ENCODE data around the gene TAL1.
"Not testable (repeated sequence)": the region's sequence is repeated elsewhere in the genome, so short reads cannot be mapped to it uniquely, and the experiment has no call there.

TAL1 gene

DNA sequence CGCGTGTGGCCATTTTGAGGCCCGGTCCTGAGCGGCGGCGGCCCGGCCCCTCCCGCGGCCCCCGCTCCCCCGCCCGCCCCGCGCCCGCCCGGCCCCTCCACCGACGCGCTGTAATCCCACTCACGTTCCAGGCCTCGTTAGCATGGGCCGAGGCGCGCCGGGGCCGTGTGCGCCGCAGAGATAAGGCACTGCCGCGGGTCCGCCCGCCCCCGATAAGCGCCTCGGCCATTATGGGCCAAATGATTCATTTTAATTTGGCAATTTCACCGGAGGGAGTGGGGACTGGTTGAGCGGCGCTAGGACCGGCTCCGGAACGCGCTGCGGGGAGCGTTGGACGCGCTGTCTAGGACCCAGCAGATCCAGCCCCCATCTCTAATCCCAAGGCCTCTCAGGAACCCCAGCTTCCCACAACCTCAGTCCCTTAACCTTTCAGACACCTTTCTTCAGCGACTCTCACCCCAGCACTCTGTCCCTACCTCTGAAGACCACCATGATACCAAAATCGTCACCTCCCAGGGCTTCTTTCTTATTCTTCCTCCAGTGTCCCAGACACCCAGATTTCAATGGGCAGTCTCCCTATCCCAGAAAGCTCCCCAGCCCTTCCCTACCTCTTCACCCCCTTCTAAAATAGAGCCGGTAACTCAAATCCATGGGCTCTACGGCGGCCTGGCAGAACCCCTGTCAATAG, at the start of gene TAL1:
TSS of gene TAL1 (minus strand) at position 39 of the 688 bp plus-strand sequence. CDS start 6,337 bp downstream, outside the sequence.
- no peak for DNase-seq (ENCODE audit: low read depth)

GRCh38 chr1:47280142-47280541, 48.1 kb upstream of the TAL1 start:
- no peak for DNase-seq (ENCODE audit: low read depth)

GRCh38 chr1:47276850-47277249, 44.8 kb upstream of the TAL1 start:
- no peak for DNase-seq (ENCODE audit: low read depth)

GRCh38 chr1:47275811-47276210, 43.8 kb upstream of the TAL1 start:
- DNase-seq (ENCODE audit: low read depth), result not testable (repeated sequence)

- DNase-seq (ENCODE audit: low read depth), result not testable (repeated sequence)
Observed at GRCh38 chr1:47265529-47265928, 33.5 kb upstream of the TAL1 start.

DNA sequence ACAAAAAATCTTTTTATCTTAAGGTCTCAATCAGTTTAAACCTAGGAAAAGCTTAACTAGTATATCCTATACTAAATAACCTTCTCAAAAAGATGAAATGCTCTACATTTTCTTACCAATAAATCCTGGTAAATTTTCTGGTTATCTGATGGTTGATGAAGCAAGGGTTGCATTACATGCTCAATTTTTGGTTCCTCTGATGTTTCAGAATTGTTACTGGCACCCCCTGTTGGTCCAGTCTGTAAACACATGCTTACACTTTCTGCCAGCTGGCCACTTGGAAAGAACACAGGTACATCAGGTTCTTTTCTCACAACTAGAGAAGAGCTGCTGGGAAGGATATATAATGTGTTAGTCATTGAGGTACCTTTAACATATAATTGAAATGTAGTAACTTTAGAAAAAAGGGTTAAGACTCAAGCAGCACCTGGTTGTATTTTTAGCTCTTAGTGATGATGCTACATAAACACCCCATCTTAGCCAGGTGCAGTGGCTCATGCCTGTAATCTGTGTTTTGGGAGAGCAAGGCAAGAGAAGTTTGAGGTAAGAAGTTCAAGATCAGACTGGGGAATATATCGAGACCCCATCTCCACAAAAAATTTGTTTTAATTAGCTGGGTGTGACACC, 30.9 kb upstream of the TAL1 start:
- DNase-seq (ENCODE audit: low read depth), result no peak

- DNase-seq (ENCODE audit: low read depth), result no peak
Observed at GRCh38 chr1:47257224-47257623, 25.2 kb upstream of the TAL1 start.

DNA sequence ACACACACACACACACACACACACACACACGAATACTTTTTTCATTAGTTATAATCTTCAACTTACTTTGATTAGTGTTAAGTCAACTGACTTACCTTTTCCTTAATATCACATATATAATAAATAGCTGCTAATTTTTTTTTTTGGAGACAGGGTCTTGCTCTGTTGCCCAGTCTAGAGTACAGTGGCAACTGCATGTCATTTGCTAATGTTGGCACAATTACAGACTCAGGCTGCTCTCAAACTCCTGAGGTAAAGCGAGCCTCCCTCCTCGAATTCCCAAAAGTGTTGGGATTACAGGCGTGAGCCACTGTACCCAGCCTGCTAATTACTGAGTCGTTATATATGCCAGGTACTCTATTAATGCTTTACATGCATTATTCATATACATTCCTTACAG, 20.8 kb upstream of the TAL1 start:
- DNase-seq (ENCODE audit: low read depth), result no peak

DNA sequence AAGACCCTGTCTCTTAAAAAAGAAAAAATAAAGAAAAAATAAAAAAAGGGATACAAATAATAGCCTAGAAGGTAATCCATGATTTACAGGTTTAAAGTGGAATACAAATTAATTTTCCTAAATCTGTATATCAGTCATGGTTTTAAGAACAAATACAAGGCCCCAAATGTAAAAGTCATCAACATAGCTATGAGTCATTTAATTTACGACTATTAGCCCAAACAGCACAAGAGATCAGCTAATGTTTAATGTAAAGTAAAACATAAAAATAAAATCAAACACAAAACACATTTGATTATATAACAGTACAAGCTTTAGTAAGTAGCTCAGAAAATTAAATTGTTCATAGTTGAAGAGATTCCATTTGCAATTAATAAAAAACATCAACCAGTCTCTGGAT, 20.3 kb upstream of the TAL1 start:
- DNase-seq (ENCODE audit: low read depth), result no peak

DNA sequence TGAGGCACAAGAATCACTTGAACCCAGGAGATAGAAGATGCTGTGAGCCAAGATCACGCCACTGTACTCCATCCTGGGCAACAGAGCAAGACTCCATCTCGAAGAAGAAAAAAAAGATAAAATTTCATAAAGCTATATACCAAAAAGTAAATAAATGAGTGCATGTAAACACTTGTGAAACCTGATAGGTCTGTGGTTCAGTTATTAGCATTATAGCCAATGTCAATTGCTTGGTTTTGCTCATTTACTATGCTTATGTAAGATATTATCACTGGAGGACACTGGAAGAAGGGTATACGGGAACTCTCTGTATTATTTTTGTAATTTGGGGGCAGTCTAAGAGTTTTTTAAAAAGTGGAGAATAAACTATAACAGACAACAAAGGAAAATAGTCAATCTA, 17.7 kb upstream of the TAL1 start:
- DNase-seq (ENCODE audit: low read depth), result no peak

GRCh38 chr1:47244339-47244862, 12.4 kb upstream of the TAL1 start:
- no peak for DNase-seq (ENCODE audit: low read depth)

DNA sequence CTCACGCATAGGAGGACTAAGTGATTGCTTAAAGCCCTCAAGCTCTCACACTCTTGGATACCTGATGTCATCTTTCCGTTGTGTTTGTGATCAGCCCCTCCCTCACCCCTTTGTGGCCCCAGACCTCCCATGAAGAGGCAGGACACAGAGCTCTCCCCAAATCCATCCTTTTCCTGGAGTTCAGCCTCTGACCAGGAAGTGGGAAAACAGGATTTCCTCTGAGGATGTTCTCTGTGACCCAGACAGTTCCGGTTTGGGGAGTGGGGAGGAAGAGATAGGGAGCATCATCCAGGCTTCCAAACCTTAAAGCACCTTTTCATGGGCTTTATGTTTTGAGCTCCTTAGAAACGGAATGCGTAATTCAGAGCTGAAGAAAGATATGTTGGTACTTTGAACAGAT, 11.9 kb upstream of the TAL1 start:
- DNase-seq (ENCODE audit: low read depth), result no peak

DNA sequence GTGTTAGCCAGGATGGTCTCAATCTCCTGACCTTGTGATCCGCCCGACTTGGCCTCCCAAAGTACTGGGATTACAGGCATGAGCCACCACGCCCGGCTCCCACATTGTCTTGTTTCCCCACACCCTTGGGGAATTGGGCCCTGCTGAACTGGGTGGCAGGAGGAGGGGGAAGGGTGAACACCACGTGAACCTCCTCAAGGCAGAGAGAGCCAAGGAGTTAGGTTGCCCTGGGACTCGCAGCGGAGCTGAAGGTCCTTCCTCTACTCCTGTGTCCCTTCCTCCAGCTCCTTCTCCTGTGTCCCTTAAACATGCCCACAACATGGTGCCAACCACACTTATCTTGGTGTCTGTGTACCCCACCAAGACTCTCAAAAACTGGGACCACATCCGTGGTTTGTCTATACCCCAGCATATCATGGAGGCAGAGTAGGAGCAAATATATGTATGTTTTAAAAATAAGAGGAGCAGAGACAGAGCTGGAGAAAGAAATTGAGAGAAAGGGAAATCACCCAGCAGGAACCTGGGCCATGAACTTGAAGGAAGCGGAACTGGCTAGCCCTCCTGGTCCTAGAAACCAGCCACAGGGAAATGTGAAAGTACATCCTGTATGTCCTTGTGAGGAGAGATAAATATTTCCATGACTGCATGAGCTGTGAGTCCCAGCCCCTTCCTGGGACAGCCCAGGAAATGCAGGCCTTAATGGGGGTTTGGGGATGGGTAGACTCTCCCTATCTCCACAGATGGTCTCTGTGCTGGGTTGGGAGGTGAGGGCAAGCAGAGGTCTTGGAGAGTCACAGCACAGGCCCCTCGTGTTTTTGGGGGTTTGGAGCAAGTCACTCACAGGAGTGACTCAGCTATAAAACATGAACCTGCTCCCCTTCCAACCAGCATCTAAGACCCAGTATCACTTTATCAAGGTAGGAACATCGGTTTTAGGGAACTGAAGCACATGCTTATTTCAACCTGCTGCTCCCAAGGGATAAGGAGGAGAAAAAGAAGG, 9.4 kb upstream of the TAL1 start:
- DNase-seq (ENCODE audit: low read depth), result no peak

DNA sequence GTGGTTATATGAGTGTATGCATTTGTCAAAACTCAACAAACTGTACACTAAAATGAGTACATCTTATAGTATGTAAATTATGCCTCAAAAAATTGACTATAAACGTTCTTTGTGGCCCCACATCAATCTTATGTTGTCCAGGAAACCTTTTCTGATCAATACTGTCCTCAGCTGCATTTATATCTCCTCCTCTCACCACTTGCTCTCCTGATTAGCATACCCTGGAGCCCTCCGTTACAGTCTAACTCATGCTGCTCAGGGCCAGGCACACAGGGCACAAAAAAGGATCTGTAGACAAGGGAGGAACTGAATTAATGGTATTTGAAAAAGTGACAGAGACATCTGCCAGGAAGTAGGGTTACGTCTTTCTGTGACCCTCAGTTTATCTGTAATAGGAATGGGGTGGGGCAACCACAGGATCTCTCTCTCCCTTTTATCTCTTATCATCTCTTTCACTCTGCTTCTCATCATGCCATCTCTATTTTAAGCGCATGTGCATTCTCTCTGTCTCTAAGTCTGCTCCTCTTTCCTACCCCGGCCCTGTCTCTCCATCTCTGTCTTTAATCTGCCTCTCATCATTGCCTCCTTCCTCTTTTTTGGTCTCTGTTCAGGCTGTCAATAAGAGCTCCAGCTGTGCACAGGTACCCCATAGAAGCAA, 7.0 kb upstream of the TAL1 start:
- DNase-seq (ENCODE audit: low read depth), result no peak

- no peak for DNase-seq (ENCODE audit: low read depth)
Observed at GRCh38 chr1:47235806-47236205, 3.8 kb upstream of the TAL1 start.

GRCh38 chr1:47235241-47235681, 3.2 kb upstream of the TAL1 start:
- no peak for DNase-seq (ENCODE audit: low read depth)

DNA sequence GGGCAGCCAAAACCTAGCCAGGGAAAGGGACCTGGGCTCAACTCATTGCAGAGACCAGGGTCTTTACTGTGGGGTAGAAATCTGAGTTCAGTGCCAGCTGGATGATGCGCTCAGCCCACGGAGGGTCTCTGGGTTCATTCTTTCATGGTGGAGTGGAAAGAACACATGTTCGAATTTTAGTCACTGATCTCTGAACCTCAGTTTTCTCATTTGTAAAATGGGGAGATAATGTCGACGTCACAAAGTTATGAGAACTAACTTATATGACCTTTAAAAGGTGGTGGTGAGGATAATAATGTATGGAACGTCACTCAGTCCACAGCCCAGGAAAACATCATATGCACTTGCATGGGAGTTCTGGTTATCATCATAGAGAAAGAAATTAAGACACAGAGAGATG, 1.2 kb upstream of the TAL1 start:
- no peak for DNase-seq (ENCODE audit: low read depth)

DNA sequence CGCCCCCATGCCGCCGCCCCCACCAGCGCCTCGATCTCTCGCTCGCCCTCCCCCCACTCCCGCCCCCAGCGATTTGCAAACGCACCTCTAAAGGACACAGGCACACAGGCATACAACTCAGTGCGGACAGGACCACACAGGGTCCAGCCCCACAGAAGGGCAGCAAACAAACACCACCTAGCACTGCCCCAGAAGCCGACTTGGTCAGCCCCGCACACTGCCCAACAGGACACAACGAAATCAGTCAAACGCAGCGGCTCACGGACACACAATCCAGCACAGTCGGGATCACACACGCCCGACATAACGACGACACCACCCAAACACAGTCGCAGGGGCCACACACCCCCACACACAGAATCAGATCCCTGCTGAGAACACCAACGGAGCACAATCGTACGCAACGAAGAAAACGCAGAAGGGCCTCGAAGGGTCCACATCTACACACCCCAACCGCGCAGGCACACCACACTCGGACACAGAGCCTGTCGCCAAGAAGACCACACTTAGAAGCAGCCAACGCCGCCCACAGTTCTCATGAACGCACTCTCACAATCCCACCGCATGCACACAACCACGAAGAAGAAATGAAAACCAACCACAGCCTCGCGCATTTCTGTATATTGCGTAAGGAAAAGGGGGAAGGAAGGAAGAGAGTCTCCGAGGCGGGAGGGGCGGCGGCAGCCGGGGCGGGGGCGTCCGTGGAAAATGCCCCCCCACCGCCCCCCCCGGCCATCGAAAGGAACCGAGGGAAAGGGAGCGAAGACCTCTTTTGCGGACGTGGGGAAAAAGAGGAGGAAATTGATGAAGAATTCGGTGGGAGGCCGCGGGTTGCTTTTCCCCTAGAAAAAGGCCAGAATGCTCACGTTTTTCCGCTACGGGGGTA, 481 bp downstream of the TAL1 start:
- no peak for DNase-seq (ENCODE audit: low read depth)

DNA sequence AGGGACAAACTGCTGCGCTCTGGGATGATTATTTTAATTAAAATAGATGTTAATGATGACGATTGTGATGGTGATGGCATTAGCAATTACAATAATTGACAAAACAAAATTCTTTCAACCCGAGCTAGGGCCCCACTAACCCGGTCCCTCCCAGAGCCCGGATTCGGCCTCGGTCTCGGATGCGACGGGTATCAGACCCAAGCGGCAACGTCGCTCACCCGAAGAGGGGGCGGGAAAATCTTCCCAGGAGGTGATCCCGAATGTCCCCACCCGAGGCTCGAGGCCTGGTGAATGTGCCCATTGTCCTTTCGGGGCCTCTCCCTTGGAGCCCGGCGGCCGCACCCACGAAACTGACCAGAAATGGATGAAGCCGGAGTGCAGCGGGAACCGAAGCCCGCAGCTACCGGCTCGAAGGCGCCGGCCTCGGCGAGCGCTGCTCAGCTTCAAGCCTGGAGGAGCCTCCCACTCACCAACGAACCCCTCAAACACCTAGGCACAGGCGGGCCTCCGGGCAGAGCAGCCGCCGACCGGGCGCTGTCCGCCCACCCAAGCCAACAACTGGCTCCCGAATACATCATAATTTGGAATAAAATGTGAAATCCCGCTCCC, 1.2 kb downstream of the TAL1 start:
- no peak for DNase-seq (ENCODE audit: low read depth)
